ENCODE results near the gene CPT1A.

CPT1A gene

GRCh38 chr11:68710409-68710808 lies 131.3 kb downstream of the CPT1A start:
- no peak for TF ChIP-seq CTCF (IDR thresholded peaks at IDR 0.05)

GRCh38 chr11:68709062-68709461 lies 132.7 kb downstream of the CPT1A start:
- no peak for DNase-seq (ENCODE audit: low spot score)
- TF ChIP-seq CTCF (IDR thresholded peaks at IDR 0.05) = no peak
- no peak overlapping the region for H3K4me3 ChIP-seq
- no peak overlapping the region for H3K27ac ChIP-seq

More at GRCh38 chr11:68710409-68710808, 131.3 kb downstream of the CPT1A start:
- no peak for DNase-seq (ENCODE audit: low spot score)
- no peak overlapping the region for H3K27ac ChIP-seq
- H3K4me3 ChIP-seq = no peak overlapping the region

- no peak overlapping the region for H3K27ac ChIP-seq
- no peak for DNase-seq (ENCODE audit: low spot score)
- H3K4me3 ChIP-seq = no peak overlapping the region
- no peak for TF ChIP-seq CTCF (IDR thresholded peaks at IDR 0.05)
Observed at GRCh38 chr11:68707527-68707926, 134.2 kb downstream of the CPT1A start.

GRCh38 chr11:68704887-68705286 lies 136.8 kb downstream of the CPT1A start:
- no peak for DNase-seq (ENCODE audit: low spot score)
- Histone ChIP-seq H3K4me3 (no peak overlapping the region), H3K27ac (no peak overlapping the region)
- no peak for TF ChIP-seq CTCF (IDR thresholded peaks at IDR 0.05)

All from coronary artery (tissue), 2 donors.